Measurements from ENCODE around the gene TLCD1. TPM values are rescaled to one million over a fixed set of nuclear protein-coding genes. Genes with fewer than 3 reads are reported as not detected.

The TLCD1 gene
- total and polyA plus RNA-seq, 2 experiments from 2014 or later = 26.5 to 47.0 TPM

GRCh38 chr17:28685366-28685765 lies 40.7 kb downstream of the TLCD1 start (continued):
- TF ChIP-seq NANOG (IDR thresholded peaks at IDR 0.05; ENCODE audit: borderline replicate concordance) (no peak), CREB1 (CRISPR knock-in tag; IDR thresholded peaks at IDR 0.05; ENCODE audit: low read depth) (no peak), STAT1 (IDR thresholded peaks at IDR 0.05; ENCODE audit: unreplicated experiment) (no peak), EZH2 (IDR thresholded peaks at IDR 0.05; ENCODE audit: low read depth, unreplicated experiment) (no peak)

- TF ChIP-seq ZNF462 (CRISPR knock-in tag; IDR thresholded peaks at IDR 0.05) = no peak
- TF ChIP-seq CTCF (conservative IDR thresholded peaks at IDR 0.05; ENCODE audit: low read depth in 2 of 2) = peak in 1 of 2 experiments; percentile 21; a peak in 1 of 4 replicates
- no peak for TF ChIP-seq CREB1 (CRISPR knock-in tag; IDR thresholded peaks at IDR 0.05; ENCODE audit: low read depth)
- Mint-ChIP-seq H3K27me3 (ENCODE audit: insufficient read depth, low read depth, poor library complexity) (peaks cover 10% of the 10 kb centered on the region), H3K9me3 (no peaks in the 10 kb centered on the region; the same call in 2 of the 3 replicates), H3K4me3 (no peak overlapping the region), H3K36me3 (ENCODE audit: low read depth) (peaks cover 94% of the 10 kb centered on the region), H3K27ac (no peak overlapping the region), H3K4me1 (no peaks in the 10 kb centered on the region)
- Histone ChIP-seq H2AFZ (no peak overlapping the region), H3K9me2 (ENCODE audit: insufficient read depth) (no peaks in the 10 kb centered on the region), H3K36me3 (ENCODE audit: insufficient read depth) (peaks cover 93% of the 10 kb centered on the region), H4K20me1 (replicated peaks; ENCODE audit: insufficient read depth) (peaks cover 7% of the 10 kb centered on the region), H3K27me3 (ENCODE audit: insufficient read depth) (no peaks in the 10 kb centered on the region), H3K4me3 (no peak overlapping the region), H3K27ac (ENCODE audit: low read depth) (no peak overlapping the region), H3K79me2 (replicated peaks; ENCODE audit: insufficient read depth) (no peaks in the 10 kb centered on the region), H3K4me2 (no peak overlapping the region), H3K4me1 (ENCODE audit: insufficient read depth) (no peaks in the 10 kb centered on the region), H3F3A (replicated peaks; ENCODE audit: low read depth) (0 out of 2 replicates have a peak, but pooled peaks cover 9% of the 10 kb centered on the region)
- DNase-seq (ENCODE audit: low spot score) (no peak), ATAC-seq (no peak)
These were observed 41.1 kb downstream of the TLCD1 start for GRCh38 chr17:28684963-28685362.

All from GM23338 (cell line).